K562 (cell line): Measurements from ENCODE around the gene CLDN5. TPM values are rescaled to one million over a fixed set of nuclear protein-coding genes. Genes with fewer than 3 reads are reported as not detected.

Source experiments
- CTCF ChIP-seq, 3 experiments: IDR thresholded peaks in 2 of 3; conservative IDR thresholded peaks in 1 of 3; 2 replicates each; pipeline ENCODE4 v1.5.1; 2011 to 2012; ENCODE audit warnings: low read length in 3 of 3, mild to moderate bottlenecking in 3 of 3, control low read depth in 2 of 3, improper control_type of control experiment in 1 of 3, inconsistent platforms in 1 of 3, low read depth in 1 of 3, mixed read lengths in 1 of 3, moderate library complexity in 1 of 3; ENCODE audit not compliant: insufficient read depth in 2 of 3
- FOXJ3 ChIP-seq: sonication (generic); formaldehyde crosslinking; IDR thresholded peaks from 2 replicates; pipeline ENCODE4 v1.4.0; 2020; ENCODE audit warnings: mild to moderate bottlenecking, missing genetic modification reagents
- LCOR ChIP-seq: sonication (generic); formaldehyde crosslinking; IDR thresholded peaks from 2 replicates; pipeline ENCODE4 v1.8.0; 2022; ENCODE audit warnings: mild to moderate bottlenecking, missing genetic modification reagents
- MNT ChIP-seq, 2 experiments: fragments of 450-650 bp; conservative IDR thresholded peaks; 2 replicates each; pipeline ENCODE4 v1.6.1; 2017; ENCODE audit warnings: mild to moderate bottlenecking in 2 of 2, moderate library complexity in 2 of 2
- MXD1 ChIP-seq: fragments of 250-450 bp; sonication (Bioruptor Pico); IDR thresholded peaks from 2 replicates; pipeline ENCODE4 v1.8.0; 2021; ENCODE audit warnings: borderline replicate concordance, mild to moderate bottlenecking, moderate library complexity; ENCODE audit not compliant: poor library complexity, severe bottlenecking
- POLR2AphosphoS5 ChIP-seq: IDR thresholded peaks from 2 replicates; pipeline ENCODE4 v1.6.1; 2011; ENCODE audit warnings: mild to moderate bottlenecking, low read depth, low read length, moderate library complexity; ENCODE audit not compliant: control insufficient read depth, insufficient read depth
- PPARD ChIP-seq: fragments of 250-450 bp; sonication (Bioruptor Pico); IDR thresholded peaks from 2 replicates; pipeline ENCODE4 v1.8.0; 2022; ENCODE audit warnings: inconsistent platforms, mild to moderate bottlenecking, moderate library complexity
- ZFP36 ChIP-seq: fragments of 150-350 bp; IDR thresholded peaks from 2 replicates; pipeline ENCODE4 v1.6.1; 2018; ENCODE audit warnings: low read length, low read depth; ENCODE audit not compliant: partially characterized antibody
- ZNF121 ChIP-seq: sonication (generic); formaldehyde crosslinking; conservative IDR thresholded peaks from 2 replicates; pipeline ENCODE4 v1.8.0; 2022; ENCODE audit warnings: missing genetic modification reagents
- polyA plus RNA-seq, 8 experiments: library from polyadenylated mRNA; depleted of rRNA in 4 of 8; stranded (reverse) in 5 of 8; unstranded in 3 of 8; fragments of >200 nt; fragmentation: Nextera tagmentation in 2 of 8; fragmentation: Illumina TruSeq in 1 of 8; extraction: Ambion mirVana in 2 of 8; extraction: Trizol in 1 of 8; gene quantifications; 2 replicates each; pipeline versions ENCODE4 v1.2.1 to v1.2.3, GENCODE V29; 2011 to 2014; ENCODE audit warnings: inconsistent platforms in 1 of 8, missing spikeins in 1 of 8
- total RNA-seq, 7 experiments: library from RNA; depleted of rRNA in 6 of 7; stranded (reverse); fragments of >200 nt in 6 of 7; fragmentation: Illumina TruSeq in 2 of 7; extraction: Trizol in 2 of 7; gene quantifications; 2 replicates each; pipeline versions ENCODE4 v1.2.1 to v1.2.3, GENCODE V29; 2011 to 2021; ENCODE audit warnings: low replicate concordance in 1 of 7
- TF ChIP-seq, protein P1 (sequence below): sonication (generic); formaldehyde crosslinking; IDR thresholded peaks from 2 replicates; pipeline ENCODE4 v1.4.0; 2020; ENCODE audit warnings: mild to moderate bottlenecking, missing genetic modification reagents
- TF ChIP-seq, protein P2 (sequence below): fragments of 450-650 bp; conservative IDR thresholded peaks from 2 replicates; pipeline ENCODE4 v1.6.1; 2016; ENCODE audit warnings: missing genetic modification characterization, low read depth, mild to moderate bottlenecking, missing compliant biosample characterization, moderate library complexity
- TF ChIP-seq, protein P3 (sequence below): sonication (generic); formaldehyde crosslinking; IDR thresholded peaks from 2 replicates; pipeline ENCODE4 v1.8.1; 2023; ENCODE audit warnings: mild to moderate bottlenecking, missing genetic modification reagents

Gene CLDN5
- total and polyA plus RNA-seq, 9 of the 15 experiments (the other 6 are each of a cell fraction or from before 2014, with no cell fraction given), result 0.20 TPM; not detected in 8

DNA sequence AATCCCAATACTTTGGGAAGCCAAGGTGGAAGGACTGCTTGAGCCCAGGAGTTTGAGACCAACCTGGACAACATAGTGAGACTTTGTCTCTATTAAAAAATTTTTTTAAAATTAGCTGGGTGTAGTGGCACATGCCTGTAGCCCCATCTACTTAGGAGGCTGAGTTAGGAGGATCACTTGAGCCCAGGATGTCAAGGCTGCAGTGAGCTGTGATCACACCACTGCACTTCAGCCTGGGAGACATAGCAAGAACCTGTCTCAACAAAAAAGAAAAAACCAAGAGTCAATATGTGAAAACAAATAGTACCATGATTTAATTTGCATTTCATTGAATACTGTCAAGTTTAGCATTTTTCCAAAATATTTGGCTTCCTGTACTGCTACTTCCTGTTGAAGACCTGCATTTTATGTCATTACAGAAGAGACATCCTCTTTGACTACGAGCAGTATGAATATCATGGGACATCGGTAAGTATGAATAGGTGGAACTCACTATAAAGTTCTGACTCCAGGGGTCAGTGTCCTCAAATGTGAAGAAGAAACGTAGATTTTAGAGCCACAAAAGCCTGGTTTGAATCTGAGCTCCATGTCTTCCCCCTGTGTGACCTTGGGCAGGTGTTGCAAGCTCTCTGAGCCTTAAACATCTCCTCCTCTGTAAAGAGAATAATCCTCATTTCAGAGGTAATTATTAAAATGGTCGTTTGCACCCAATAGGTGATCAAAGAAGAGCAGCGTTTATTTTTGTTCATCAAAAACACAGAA lies 28.5 kb downstream of the CLDN5 start (continued):
- TF ChIP-seq, protein P1, sequence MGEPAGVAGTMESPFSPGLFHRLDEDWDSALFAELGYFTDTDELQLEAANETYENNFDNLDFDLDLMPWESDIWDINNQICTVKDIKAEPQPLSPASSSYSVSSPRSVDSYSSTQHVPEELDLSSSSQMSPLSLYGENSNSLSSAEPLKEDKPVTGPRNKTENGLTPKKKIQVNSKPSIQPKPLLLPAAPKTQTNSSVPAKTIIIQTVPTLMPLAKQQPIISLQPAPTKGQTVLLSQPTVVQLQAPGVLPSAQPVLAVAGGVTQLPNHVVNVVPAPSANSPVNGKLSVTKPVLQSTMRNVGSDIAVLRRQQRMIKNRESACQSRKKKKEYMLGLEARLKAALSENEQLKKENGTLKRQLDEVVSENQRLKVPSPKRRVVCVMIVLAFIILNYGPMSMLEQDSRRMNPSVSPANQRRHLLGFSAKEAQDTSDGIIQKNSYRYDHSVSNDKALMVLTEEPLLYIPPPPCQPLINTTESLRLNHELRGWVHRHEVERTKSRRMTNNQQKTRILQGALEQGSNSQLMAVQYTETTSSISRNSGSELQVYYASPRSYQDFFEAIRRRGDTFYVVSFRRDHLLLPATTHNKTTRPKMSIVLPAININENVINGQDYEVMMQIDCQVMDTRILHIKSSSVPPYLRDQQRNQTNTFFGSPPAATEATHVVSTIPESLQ (CRISPR knock-in tag), result 0 out of 2 replicates have a peak, but pooled peaks have one; percentile 63
- TF ChIP-seq MNT (conservative IDR thresholded peaks at IDR 0.05), result 0 out of 4 replicates have a peak, but pooled peaks of 1 of the 2 experiments have one; percentile 11
- TF ChIP-seq LCOR (CRISPR knock-in tag), result 0 out of 2 replicates have a peak, but pooled peaks have one; percentile 20
- TF ChIP-seq ZFP36, result peak; percentile 88
- TF ChIP-seq CTCF (IDR thresholded peaks at IDR 0.05 in 2 of 3, conservative IDR thresholded peaks at IDR 0.05 in 1 of 3; ENCODE audit: insufficient read depth in 2 of 3, low read depth in 1 of 3, low read length in 3 of 3), result peak in 2 of 3 experiments; percentile 25 to 36; a peak in 4 of 6 replicates
- TF ChIP-seq FOXJ3, result 0 out of 2 replicates have a peak, but pooled peaks have one; percentile 56
- TF ChIP-seq POLR2AphosphoS5, result no peak
- no peak; the same call in 1 of the 2 replicates for TF ChIP-seq ZNF121
- TF ChIP-seq MXD1, result no peak
- TF ChIP-seq PPARD, result no peak
- TF ChIP-seq, protein P2, sequence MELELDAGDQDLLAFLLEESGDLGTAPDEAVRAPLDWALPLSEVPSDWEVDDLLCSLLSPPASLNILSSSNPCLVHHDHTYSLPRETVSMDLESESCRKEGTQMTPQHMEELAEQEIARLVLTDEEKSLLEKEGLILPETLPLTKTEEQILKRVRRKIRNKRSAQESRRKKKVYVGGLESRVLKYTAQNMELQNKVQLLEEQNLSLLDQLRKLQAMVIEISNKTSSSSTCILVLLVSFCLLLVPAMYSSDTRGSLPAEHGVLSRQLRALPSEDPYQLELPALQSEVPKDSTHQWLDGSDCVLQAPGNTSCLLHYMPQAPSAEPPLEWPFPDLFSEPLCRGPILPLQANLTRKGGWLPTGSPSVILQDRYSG, result 0 out of 2 replicates have a peak, but pooled peaks have one; percentile 46
- TF ChIP-seq, protein P3, sequence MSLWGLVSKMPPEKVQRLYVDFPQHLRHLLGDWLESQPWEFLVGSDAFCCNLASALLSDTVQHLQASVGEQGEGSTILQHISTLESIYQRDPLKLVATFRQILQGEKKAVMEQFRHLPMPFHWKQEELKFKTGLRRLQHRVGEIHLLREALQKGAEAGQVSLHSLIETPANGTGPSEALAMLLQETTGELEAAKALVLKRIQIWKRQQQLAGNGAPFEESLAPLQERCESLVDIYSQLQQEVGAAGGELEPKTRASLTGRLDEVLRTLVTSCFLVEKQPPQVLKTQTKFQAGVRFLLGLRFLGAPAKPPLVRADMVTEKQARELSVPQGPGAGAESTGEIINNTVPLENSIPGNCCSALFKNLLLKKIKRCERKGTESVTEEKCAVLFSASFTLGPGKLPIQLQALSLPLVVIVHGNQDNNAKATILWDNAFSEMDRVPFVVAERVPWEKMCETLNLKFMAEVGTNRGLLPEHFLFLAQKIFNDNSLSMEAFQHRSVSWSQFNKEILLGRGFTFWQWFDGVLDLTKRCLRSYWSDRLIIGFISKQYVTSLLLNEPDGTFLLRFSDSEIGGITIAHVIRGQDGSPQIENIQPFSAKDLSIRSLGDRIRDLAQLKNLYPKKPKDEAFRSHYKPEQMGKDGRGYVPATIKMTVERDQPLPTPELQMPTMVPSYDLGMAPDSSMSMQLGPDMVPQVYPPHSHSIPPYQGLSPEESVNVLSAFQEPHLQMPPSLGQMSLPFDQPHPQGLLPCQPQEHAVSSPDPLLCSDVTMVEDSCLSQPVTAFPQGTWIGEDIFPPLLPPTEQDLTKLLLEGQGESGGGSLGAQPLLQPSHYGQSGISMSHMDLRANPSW (CRISPR knock-in tag), result peak; percentile 58; the same call in 1 of the 2 replicates
